Measurements from ENCODE around the gene STK40.

Gene STK40, protein sequence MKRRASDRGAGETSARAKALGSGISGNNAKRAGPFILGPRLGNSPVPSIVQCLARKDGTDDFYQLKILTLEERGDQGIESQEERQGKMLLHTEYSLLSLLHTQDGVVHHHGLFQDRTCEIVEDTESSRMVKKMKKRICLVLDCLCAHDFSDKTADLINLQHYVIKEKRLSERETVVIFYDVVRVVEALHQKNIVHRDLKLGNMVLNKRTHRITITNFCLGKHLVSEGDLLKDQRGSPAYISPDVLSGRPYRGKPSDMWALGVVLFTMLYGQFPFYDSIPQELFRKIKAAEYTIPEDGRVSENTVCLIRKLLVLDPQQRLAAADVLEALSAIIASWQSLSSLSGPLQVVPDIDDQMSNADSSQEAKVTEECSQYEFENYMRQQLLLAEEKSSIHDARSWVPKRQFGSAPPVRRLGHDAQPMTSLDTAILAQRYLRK

DNA sequence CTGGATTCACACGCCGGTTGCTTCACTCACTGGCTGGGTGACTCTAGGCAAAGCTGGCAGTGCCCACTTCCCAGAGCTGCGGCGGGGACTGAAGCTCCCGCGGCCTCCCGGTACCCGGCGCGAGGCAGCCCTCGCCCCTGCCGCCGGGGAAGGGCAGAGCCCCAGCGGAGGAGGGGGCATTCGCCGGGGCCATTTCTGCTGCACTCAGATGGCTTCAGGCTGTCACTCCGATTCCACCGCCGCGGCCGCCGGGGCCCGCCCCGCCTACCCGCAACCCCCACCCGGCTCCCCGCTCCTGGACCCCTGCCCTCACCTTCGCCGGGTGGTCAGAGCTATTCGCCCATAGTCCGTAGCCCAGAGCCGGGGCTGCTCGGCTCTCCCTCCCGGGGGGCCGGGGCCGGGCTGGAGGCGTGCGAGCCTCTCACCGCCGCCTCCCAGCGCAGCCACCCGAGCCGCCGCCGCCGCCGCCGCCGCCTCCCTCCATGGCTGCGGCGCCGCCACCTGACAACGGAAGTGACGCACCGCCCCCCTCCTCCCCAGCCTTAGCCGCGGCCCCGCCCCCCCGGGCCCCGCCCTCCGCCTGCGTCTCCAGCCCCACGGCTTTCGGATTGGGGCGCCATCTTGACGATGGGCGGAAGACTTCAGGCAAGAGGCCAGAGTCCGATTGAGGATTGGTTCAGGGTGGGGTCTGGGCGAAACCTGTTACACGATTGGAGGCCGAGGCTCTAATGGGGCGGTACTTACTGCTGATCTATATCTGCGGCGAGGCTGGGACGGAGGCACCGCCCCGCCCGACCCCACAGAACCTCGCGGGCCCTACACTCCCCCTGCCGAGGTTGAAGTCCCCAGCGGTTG lies at the start of gene STK40:
STK40 (minus strand) TSS at position 515 of the 855 bp plus-strand sequence. CDS start 24,592 bp downstream, outside the sequence.
- DNase-seq (ENCODE audit: low spot score) = peak; percentile 96

DNA sequence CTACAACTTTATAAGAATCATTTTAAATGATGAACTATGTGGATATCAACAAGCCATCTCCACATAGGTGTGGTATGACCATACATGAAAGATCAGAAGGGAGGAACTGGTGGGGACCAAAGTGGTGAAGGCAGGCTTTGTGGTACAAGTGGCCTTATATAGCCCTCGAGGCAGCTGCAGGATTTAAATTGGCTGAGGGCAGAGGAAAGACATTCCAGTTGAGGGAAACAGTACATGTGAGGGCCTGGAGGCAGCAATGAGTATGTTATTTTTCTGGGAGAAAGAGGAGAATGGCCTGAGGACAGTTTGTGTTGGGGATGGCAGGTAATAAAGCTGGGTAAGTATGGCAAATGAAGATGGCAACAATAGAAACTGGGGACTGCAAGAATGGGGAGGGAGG lies 47.4 kb upstream of the STK40 start:
- no peak for DNase-seq (ENCODE audit: low spot score)

DNA sequence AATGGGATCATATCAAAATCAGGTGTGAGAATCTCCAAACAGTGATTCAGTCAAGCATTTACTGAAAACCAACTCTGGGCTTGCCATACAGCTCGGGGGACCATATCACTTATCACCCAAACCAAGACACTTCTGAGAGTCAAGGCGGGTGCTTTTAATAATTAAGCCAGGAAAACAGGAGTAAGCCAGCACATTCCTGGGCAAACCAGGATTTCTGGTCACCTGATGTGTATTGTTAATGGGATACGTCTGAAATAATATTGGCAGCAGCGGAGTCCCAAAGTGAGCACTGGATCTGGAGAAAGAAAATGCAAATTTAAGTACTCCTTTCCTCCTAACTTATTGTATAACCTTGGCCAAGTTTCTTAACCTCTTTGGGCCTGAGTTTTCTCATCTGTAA lies 46.9 kb upstream of the STK40 start:
- no peak for DNase-seq (ENCODE audit: low spot score)

DNA sequence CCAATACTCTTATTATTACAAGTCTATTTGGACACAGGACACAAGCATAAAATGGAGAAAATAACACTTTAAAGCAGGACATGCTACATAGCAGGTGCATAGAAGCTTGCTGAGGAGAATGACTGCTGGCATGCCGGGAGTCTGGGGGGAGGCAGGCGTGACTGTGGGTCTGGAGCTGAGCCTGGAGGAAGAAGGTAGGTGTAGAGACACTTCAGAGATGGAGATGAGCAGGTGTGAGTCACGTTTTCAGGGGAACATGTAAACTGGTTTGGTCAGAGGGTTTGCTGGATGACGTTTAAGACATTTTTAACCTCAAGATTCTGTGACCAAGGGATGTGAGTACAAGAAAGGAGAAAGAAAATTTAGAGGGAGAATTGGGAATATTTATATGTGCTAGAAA lies 40.1 kb upstream of the STK40 start:
- DNase-seq (ENCODE audit: low spot score) = no peak

DNA sequence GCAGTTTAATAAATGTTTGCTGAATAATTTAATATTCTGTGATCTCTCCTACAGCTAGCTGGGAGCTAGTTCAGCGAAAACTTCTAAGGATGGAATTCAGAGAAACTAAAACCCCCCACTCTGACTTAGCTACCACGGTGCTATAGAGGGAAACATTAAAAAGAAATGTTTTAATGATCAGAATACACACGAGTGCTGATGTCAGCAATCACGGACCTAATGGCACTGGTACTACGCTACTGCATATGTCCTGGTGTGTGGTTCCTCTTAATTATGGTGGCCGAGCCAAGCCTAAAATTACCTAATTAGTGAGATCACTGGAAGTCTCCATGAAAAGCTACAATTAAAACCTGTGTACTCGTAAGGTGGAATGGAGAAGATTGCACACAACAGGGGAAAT lies 35.9 kb upstream of the STK40 start:
- no peak for DNase-seq (ENCODE audit: low spot score)

DNA sequence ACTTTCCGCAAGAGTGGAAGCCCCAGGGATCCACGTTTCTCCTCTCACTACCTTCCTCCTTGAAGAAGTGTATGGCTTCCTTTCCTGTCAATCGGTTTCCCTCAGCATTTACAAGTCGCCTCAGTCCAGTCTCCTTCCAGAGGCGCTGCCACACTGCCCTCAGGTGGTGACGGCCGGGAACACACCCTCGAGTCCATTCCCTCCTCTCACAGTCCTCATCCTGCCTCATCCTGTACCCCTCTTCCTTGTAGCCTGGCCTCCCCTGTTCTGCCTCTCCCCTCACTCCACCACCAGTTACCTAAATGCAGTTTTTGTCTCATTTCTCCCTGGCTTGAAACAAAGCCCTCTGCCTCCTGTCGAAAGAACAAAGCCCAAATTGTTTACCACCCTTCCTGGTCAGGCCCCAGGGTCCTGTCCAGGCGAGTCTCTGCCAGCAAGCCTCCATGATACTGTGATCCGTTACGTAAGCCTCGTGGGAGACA lies 35.2 kb upstream of the STK40 start:
- DNase-seq (ENCODE audit: low spot score) = peak; percentile 77

DNA sequence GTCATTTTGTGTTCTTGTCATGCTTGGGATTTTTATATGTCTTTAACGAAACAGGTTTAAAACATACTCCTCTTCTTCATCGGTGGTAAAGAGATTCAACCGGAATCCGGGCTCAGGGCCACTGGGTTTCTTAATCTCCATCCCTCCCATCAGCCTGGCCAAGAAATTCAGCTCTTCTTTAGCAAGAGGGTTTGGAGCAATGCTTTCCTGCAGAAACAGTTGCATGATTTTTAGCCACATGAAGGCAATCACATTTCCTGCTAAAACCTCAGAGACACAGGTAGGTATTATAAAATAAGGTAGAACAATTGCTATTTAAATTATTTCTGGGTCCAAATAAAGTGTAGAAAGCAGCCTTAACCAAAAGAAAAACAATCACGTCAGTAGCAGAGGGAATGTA lies 34.7 kb upstream of the STK40 start:
- DNase-seq (ENCODE audit: low spot score) = no peak

DNA sequence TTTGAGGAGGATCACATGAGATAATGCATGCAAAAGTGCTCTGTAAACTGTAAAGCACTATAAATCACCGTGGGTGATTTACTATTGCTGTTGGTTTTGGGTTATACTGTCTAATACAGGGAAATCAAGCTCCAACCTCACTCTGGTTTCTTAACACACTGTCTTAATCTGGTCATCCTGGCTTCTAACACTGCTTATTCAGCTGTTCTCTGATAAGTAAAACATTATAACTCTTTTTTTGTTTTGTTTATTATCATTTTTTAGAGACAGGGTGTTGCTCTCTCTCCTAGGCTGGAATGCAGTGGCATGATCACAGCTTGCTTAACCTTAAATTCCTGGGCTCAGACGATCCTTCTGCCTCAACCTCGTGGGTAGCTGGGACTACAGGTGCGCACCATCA lies 33.8 kb upstream of the STK40 start:
- DNase-seq (ENCODE audit: low spot score) = no peak

DNA sequence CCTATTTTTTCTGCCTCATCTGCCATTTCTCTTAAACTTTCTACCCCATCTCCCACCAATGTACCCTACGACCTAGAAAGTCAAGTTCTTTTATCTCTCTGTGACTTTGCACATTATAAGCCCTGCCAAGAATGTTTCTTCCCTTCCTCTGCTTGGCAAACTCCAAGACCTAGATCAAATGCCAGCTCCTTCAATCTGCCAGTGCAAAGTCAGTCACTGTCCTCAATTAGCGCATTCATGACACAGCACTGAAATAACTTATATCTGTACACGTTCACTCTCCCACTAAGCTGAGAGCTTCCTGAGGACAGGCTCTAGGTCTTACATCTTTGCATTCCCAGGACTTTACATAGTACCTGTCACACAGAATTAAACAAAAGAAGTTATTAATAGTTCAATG lies 33.4 kb upstream of the STK40 start:
- no peak for DNase-seq (ENCODE audit: low spot score)

DNA sequence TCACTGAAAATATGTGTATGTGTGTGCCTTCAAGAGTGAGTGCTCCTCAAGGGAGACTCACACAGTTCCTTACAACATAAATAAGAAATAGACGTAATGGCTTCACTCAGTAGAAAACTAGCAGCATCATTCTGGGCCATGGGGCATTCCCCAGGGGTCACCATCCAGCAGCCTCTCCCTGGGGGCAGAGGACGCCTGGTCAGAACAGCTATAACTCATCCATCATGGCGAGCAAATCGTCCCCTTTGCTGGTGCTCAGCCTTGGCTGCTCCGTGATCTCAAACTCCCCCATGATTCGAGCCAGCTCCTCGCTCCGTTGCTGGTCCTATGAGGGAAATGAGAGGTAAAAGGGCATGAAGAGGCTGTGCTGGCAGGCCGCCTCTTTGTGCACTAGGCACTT lies 32.2 kb upstream of the STK40 start:
- no peak for DNase-seq (ENCODE audit: low spot score)

DNA sequence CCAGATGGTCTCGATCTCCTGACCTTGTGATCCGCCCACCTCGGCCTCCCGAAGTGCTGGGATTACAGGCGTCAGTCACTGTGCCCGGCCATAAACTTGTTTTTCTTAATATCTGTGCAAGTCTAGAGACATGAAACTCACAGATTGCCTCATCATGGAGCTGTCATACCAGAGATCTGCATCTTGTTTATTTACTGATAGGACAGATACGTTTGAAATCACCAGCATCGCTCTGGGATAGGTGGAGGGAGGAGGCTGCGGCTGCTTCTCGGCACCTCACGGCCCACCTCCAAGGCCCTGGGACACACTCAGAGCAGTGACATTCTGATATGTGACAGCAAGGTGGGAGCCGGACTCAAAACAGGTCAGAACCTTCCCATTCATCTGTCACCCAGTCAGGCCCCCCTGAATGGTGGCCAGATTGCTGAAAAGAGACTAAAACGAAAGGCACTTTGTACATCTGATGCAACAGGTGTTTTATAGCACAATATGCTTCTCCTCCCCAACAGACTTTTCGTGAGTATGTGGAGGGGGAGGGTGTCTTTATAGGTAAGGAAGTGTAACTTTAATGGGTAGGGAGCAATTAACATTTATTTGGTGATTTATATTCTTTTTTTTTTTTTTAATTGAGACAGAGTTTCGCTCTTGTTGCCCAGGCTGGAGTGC lies 30.1 kb upstream of the STK40 start:
- DNase-seq (ENCODE audit: low spot score) = no peak

DNA sequence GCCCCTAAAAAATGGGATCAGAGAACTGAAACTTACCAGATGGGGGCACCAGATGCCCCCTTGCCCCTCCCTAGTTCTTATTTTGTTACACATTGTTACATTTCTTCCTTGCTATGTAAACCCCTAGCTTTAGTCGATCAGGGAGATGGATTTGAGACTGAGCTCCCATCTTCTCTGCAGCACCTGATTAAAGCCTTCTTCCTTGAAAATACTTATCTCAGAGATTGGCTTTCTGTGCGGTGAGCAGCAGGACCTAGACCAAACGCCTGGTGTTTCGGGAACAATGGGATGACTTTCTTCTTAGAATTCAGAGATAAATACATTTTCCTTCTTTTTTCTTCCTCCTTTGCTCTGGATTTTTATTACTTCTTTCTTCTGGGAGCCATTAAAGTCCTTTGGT lies 28.7 kb upstream of the STK40 start:
- no peak for DNase-seq (ENCODE audit: low spot score)

DNA sequence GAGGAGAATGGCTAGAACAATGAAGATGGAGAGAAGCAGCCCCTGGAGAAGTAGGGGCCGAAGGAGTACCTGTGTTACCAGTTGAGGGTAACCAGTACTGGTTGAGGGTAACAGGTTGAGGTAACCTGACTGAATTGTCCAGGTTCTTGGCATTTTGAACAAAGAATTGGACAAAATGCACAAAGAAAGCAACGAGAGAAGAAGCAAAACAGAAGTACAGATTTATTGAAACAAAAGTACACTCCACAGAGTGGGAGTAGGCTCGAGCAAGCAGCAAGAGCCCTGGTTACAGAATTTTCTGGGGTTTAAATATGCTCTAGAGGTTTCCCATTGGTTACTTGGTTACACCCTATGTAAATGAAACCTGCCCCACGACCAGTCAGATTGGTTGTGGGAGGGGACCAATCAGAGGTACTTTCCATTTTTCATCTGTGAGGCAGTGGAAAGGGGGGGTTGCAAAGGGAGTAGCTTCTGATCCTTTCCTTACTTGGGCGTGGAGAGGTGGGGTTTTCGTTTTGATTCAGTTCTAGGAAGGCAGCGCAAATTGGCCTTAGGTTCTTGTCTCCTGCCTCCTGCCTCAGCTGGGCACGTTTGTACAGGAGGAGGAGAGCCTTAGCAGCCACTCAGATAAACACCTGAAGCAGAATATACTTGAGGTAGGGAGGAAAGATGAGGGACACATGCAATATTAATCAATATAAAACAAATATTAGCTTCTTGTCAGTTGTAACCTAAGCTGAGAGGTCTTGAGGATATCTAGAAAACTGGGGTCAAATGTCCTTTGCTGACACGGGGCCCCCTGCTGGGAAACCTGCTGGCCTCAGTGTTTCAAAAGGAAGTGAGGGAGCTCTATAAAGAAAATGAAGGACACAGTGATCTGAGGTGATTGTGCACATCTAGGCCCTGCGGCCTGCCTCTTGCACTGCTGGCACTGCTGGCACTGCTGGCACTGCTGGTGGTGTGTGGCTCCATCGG lies 26.2 kb upstream of the STK40 start:
- no peak for DNase-seq (ENCODE audit: low spot score)

DNA sequence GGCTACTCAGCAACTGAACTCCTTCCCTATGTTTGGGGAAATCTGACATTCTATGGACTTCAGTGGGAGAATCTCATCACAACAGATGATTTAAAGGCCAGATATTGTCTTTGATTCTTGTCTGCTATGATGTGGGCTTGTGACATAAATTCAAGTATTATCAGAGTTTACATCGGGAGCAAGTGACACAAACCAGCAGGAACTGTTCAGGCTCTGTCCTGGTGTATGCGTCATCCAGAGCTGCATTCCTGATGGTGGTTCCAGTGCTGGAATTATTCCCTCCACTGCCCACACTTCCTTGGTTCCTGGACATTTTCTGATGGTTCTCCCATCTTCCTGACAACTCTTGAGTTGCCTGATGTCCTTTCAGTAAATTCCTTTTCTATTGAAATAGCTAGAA lies 22.8 kb upstream of the STK40 start:
- no peak for DNase-seq (ENCODE audit: low spot score)

DNA sequence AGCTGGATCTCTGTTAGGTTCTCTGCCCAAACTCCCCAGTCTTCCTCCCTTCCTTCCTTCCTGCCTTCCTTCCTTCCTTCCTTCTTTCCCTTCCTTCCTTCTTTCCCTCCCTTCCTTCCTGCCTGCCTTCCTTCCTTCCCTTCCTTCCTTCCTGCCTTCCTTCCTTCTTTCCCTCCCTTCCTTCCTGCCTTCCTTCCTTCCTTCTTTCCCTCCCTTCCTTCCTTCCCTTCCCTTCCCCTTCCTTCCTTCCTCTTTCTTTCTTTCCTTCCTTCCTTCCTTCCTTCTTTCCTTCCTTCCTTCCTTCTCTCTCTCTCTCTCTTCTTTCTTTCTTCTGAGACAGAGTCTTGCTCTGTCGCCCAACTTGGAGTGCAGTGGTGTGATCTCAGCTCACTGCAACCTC lies 20.7 kb upstream of the STK40 start:
- no peak for DNase-seq (ENCODE audit: low spot score)

DNA sequence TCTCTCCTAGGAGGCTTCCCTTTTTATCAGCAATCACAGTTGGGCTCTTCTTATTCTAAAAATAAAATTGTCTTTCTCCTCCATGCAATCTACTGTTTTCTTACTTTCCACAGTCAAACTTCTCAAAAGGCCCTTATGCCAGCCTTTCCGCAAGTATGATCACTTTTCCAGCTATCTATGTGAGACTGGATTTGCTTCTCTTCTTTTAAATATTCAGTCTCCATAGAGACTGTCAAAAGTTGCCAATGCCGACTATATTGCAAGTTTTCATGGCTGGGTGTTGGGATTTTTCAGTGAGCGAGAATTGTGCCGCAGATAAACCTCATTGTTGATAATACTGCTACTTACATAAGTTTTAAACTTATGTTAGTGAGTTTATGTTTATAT lies 16.8 kb upstream of the STK40 start:
- no peak for DNase-seq (ENCODE audit: low spot score)

DNA sequence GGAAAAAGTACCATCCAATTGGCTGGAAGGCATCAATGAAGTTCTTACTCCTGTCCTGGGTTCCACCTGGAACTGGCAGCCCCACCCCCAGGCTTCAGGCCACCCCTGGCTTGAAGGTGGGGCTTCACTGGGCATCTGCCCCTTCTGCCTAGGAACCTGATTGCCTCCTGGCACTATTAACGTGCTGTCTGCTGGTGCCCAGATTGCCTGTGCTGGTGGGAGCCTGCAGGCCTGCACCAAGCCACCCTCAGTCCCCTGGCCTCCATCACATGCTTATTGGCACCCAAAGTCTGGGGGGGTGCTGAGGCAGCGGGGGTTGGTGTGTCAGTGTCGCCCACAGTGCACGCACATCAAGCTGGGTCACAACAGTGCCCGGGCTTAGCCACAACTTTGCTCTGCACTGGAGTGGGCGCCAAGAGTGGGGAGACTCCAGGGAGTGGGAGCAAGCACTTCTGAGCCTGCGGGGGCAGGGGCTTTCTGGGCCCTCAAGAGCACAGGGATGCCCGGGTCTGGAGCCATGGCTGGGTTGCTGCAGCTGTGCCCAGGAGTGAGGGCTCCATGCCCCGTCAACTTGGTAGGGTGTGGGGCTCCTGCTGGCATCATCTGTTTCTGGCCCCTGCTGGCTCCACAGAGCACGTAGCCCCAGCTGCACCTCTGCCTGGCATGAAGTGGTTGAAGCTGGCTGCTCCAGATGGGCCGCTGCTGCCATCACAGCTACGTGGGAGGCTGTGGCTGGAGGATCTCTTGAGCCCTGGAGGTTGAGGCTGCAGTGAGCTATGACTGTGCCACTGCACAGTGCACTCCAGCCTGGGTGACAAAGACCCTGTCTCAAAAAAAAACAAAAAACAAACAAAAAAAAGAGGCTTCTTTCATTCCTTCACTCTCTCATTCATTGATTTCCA lies 16.1 kb upstream of the STK40 start:
- no peak for DNase-seq (ENCODE audit: low spot score)

DNA sequence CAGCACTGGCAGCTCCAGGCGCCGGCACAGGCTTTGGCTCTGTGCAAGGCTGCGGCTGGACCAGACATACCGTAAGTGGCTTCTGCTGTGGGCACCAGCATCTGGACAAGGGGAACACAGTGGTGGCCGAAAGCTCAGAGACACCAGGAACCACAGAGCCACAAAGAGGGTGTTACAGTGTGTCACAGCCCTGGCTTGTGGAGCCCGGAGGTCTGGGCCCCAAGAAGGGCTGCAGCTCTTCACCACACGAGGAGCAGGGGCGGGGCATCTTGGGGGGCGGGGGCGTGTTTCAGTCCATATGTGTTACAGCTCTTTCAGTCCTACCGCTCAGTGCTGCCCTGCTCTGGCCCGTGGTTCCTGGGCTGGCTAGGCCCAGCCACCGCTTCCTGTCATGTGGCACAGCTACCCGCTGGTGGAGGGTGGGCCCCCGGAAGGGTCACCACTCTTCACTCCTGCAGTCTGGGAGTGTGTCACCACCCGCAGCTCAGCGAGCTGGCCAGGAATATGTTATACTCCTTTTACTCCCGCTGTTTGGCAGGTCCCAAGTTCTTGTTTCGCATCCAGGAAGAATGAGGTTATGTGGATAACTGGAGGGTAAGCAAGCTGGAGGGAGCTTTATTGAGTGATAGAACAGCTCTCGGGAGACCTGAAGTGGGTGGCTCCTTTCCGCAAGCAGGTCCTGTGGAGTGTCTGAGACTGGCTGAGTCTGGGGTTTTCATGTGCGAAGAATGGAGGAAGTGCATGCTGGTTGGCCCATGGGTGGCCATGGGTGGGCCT lies 15.3 kb upstream of the STK40 start:
- peak; percentile 40 for DNase-seq (ENCODE audit: low spot score)

DNA sequence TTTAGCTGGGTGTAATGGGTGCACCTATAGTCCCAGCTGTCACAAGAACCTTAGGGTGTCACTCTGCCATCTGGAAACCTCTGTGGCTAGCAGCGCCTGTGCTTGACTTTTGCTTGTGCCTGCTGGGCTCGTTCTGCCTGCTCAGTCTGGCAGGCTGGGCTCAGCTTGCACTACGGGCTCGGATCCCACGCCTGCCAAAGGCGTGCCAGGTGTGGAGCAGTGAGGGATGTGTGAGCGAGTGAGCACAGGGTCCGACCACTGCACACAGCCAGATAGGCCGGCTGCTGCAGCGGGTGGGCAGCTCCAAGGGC lies 14.7 kb upstream of the STK40 start:
- DNase-seq (ENCODE audit: low spot score) = no peak
